ENCODE data around the gene PTPRF. TPM values are rescaled to one million over a fixed set of nuclear protein-coding genes. Genes with fewer than 3 reads are reported as not detected.
"Not testable (repeated sequence)": the region's sequence is repeated elsewhere in the genome, so short reads cannot be mapped to it uniquely, and the experiment has no call there.

Gene PTPRF
- total RNA-seq, 3 donors from 2014 or later: 0.86 to 0.95 (median 0.92) TPM

- Mint-ChIP-seq H3K27me3 (ENCODE audit: low read depth) (peaks cover 10% of the 10 kb centered on the region), H3K4me1 (ENCODE audit: low read depth) (peaks cover 4% of the 10 kb centered on the region), H3K4me3 (no peak overlapping the region), H3K9me3 (no peaks in the 10 kb centered on the region), H3K36me3 (ENCODE audit: insufficient read depth) (no peaks in the 10 kb centered on the region)
- ATAC-seq (no peak), DNase-seq (no peak)
Observed at GRCh38 chr1:43548285-43549271, 17.9 kb downstream of the PTPRF start.

GRCh38 chr1:43549394-43549793 lies 18.7 kb downstream of the PTPRF start:
- DNase-seq; H3K4me1 Mint-ChIP-seq (ENCODE audit: low read depth); H3K27me3 Mint-ChIP-seq (ENCODE audit: low read depth); ATAC-seq; H3K4me3 Mint-ChIP-seq; H3K9me3 Mint-ChIP-seq; H3K36me3 Mint-ChIP-seq (ENCODE audit: insufficient read depth): not testable (repeated sequence)

- Mint-ChIP-seq H3K9me3 (no peaks in the 10 kb centered on the region), H3K4me3 (peak overlapping the region; percentile 29), H3K36me3 (ENCODE audit: insufficient read depth) (no peaks in the 10 kb centered on the region), H3K4me1 (ENCODE audit: low read depth) (peaks cover 10% of the 10 kb centered on the region), H3K27me3 (ENCODE audit: low read depth) (peaks cover 10% of the 10 kb centered on the region)
- peak; percentile 30 to 64 for ATAC-seq
- DNase-seq: no peak
Observed at GRCh38 chr1:43549921-43550597, 19.4 kb downstream of the PTPRF start.

- Mint-ChIP-seq H3K4me3 (peak overlapping the region; percentile 29), H3K9me3 (no peaks in the 10 kb centered on the region), H3K36me3 (ENCODE audit: insufficient read depth) (no peaks in the 10 kb centered on the region), H3K4me1 (ENCODE audit: low read depth) (peaks cover 10% of the 10 kb centered on the region), H3K27me3 (ENCODE audit: low read depth) (peaks cover 10% of the 10 kb centered on the region)
- DNase-seq (no peak), ATAC-seq (no peak)
Observed at GRCh38 chr1:43550598-43551246, 20.0 kb downstream of the PTPRF start.

GRCh38 chr1:43551396-43551888 lies 20.8 kb downstream of the PTPRF start:
- H3K4me1 Mint-ChIP-seq (ENCODE audit: low read depth): peaks cover 10% of the 10 kb centered on the region
- H3K36me3 Mint-ChIP-seq (ENCODE audit: insufficient read depth): no peaks in the 10 kb centered on the region
- ATAC-seq (no peak), DNase-seq (no peak)
- peaks cover 10% of the 10 kb centered on the region for H3K27me3 Mint-ChIP-seq (ENCODE audit: low read depth)
- H3K4me3 Mint-ChIP-seq: no peak overlapping the region
- no peaks in the 10 kb centered on the region for H3K9me3 Mint-ChIP-seq

GRCh38 chr1:43552059-43552742 lies 21.5 kb downstream of the PTPRF start:
- no peak for DNase-seq
- peaks cover 10% of the 10 kb centered on the region for H3K4me1 Mint-ChIP-seq (ENCODE audit: low read depth)
- ATAC-seq: no peak
- no peaks in the 10 kb centered on the region for H3K36me3 Mint-ChIP-seq (ENCODE audit: insufficient read depth)
- peaks cover 10% of the 10 kb centered on the region for H3K27me3 Mint-ChIP-seq (ENCODE audit: low read depth)
- H3K4me3 Mint-ChIP-seq: no peak overlapping the region
- H3K9me3 Mint-ChIP-seq: no peaks in the 10 kb centered on the region

- H3K4me1 Mint-ChIP-seq (ENCODE audit: low read depth): peaks cover 10% of the 10 kb centered on the region
- no peaks in the 10 kb centered on the region for H3K9me3 Mint-ChIP-seq
- DNase-seq (no peak), ATAC-seq (no peak)
- no peaks in the 10 kb centered on the region for H3K36me3 Mint-ChIP-seq (ENCODE audit: insufficient read depth)
- peaks cover 9% of the 10 kb centered on the region for H3K27me3 Mint-ChIP-seq (ENCODE audit: low read depth)
- no peak overlapping the region for H3K4me3 Mint-ChIP-seq
Observed at GRCh38 chr1:43552813-43553212, 22.1 kb downstream of the PTPRF start.

GRCh38 chr1:43554444-43554992 lies 23.8 kb downstream of the PTPRF start:
- Mint-ChIP-seq H3K4me3 (no peak overlapping the region), H3K27me3 (ENCODE audit: low read depth) (peaks cover 8% of the 10 kb centered on the region), H3K9me3 (no peaks in the 10 kb centered on the region), H3K36me3 (ENCODE audit: insufficient read depth) (no peaks in the 10 kb centered on the region), H3K4me1 (ENCODE audit: low read depth) (peaks cover 10% of the 10 kb centered on the region)
- DNase-seq: no peak
- peak; percentile 41 to 76 for ATAC-seq

- ATAC-seq: no peak
- Mint-ChIP-seq H3K36me3 (ENCODE audit: insufficient read depth) (no peaks in the 10 kb centered on the region), H3K27me3 (ENCODE audit: low read depth) (no peaks in the 10 kb centered on the region), H3K9me3 (no peaks in the 10 kb centered on the region), H3K4me3 (no peak overlapping the region), H3K4me1 (ENCODE audit: low read depth) (peaks cover 6% of the 10 kb centered on the region)
- no peak for DNase-seq
Observed at GRCh38 chr1:43556782-43557181, 26.1 kb downstream of the PTPRF start.

GRCh38 chr1:43557744-43558245 lies 27.1 kb downstream of the PTPRF start:
- no peaks in the 10 kb centered on the region for H3K9me3 Mint-ChIP-seq
- no peak for DNase-seq
- H3K27me3 Mint-ChIP-seq (ENCODE audit: low read depth): no peaks in the 10 kb centered on the region
- H3K36me3 Mint-ChIP-seq (ENCODE audit: insufficient read depth): no peaks in the 10 kb centered on the region
- no peak for ATAC-seq
- no peak overlapping the region for H3K4me3 Mint-ChIP-seq
- H3K4me1 Mint-ChIP-seq (ENCODE audit: low read depth): peaks cover 6% of the 10 kb centered on the region

- no peak for ATAC-seq
- no peaks in the 10 kb centered on the region for H3K9me3 Mint-ChIP-seq
Observed at GRCh38 chr1:43558346-43558841, 27.7 kb downstream of the PTPRF start.

GRCh38 chr1:43559714-43560113 lies 29.0 kb downstream of the PTPRF start:
- Mint-ChIP-seq H3K36me3 (ENCODE audit: insufficient read depth) (no peaks in the 10 kb centered on the region), H3K4me1 (ENCODE audit: low read depth) (peaks cover 3% of the 10 kb centered on the region), H3K4me3 (no peak overlapping the region), H3K27me3 (ENCODE audit: low read depth) (no peaks in the 10 kb centered on the region), H3K9me3 (no peaks in the 10 kb centered on the region)
- DNase-seq (no peak), ATAC-seq (no peak)

More at GRCh38 chr1:43558346-43558841, 27.7 kb downstream of the PTPRF start:
- H3K36me3 Mint-ChIP-seq (ENCODE audit: insufficient read depth): no peaks in the 10 kb centered on the region
- H3K27me3 Mint-ChIP-seq (ENCODE audit: low read depth): no peaks in the 10 kb centered on the region
- no peak overlapping the region for H3K4me3 Mint-ChIP-seq
- H3K4me1 Mint-ChIP-seq (ENCODE audit: low read depth): peaks cover 6% of the 10 kb centered on the region
- no peak for DNase-seq

- ATAC-seq (no peak), DNase-seq (no peak)
- Mint-ChIP-seq H3K9me3 (no peaks in the 10 kb centered on the region), H3K4me3 (no peak overlapping the region), H3K27me3 (ENCODE audit: low read depth) (no peaks in the 10 kb centered on the region), H3K36me3 (ENCODE audit: insufficient read depth) (no peaks in the 10 kb centered on the region), H3K4me1 (ENCODE audit: low read depth) (peaks cover 2% of the 10 kb centered on the region)
Observed at GRCh38 chr1:43560286-43560685, 29.6 kb downstream of the PTPRF start.
